VCaP (cell line): Measurements from ENCODE around the gene ROCK2.

Experiments
- H3K27ac ChIP-seq: fragments of 450-650 bp; 2 replicates; pipeline ENCODE4 v1.5.1; 2017
- CTCF ChIP-seq: fragments of 450-650 bp; conservative IDR thresholded peaks from 2 replicates; pipeline ENCODE4 v1.5.1; 2017; ENCODE audit warnings: mild to moderate bottlenecking, moderate library complexity

The ROCK2 gene

GRCh38 chr2:11290713-11291112 lies 53.7 kb downstream of the ROCK2 start:
- no peak for TF ChIP-seq CTCF
- no peak overlapping the region for H3K27ac ChIP-seq

- no peak overlapping the region for H3K27ac ChIP-seq
- no peak for TF ChIP-seq CTCF
These were observed 54.2 kb downstream of the ROCK2 start for GRCh38 chr2:11290211-11290610.

GRCh38 chr2:11288431-11288830 lies 56.0 kb downstream of the ROCK2 start:
- no peak overlapping the region for H3K27ac ChIP-seq
- no peak for TF ChIP-seq CTCF

- no peak overlapping the region for H3K27ac ChIP-seq
- TF ChIP-seq CTCF: no peak
These were observed 57.7 kb downstream of the ROCK2 start for GRCh38 chr2:11286749-11287148.

GRCh38 chr2:11286323-11286722 lies 58.1 kb downstream of the ROCK2 start:
- no peak overlapping the region for H3K27ac ChIP-seq
- no peak for TF ChIP-seq CTCF

GRCh38 chr2:11285499-11285898 lies 58.9 kb downstream of the ROCK2 start:
- no peak overlapping the region for H3K27ac ChIP-seq
- no peak for TF ChIP-seq CTCF

GRCh38 chr2:11281186-11281585 lies 63.2 kb downstream of the ROCK2 start:
- no peak overlapping the region for H3K27ac ChIP-seq
- TF ChIP-seq CTCF: no peak

- no peak for TF ChIP-seq CTCF
- H3K27ac ChIP-seq: no peak overlapping the region
These were observed 63.7 kb downstream of the ROCK2 start for GRCh38 chr2:11280713-11281112.
